GM23338 (cell line): ENCODE data around the gene NRCAM. TPM values are rescaled to one million over a fixed set of nuclear protein-coding genes. Genes with fewer than 3 reads are reported as not detected.
A peak's percentile ranks its signal among the peaks of the same experiment; 100 is the strongest.

ENCODE experiments used
- ATAC-seq: fragments of 200-7000 bp; cut with Tn5 transposase; 3 replicates; pipeline ENCODE4 v1.9.1; 2020
- DNase-seq: peaks from one replicate; pipeline ENCODE4 v3.0.0-alpha.2; 2015; ENCODE audit warnings: low spot score
- H2AFZ ChIP-seq: fragments of 200-600 bp; sonication (generic); 2 replicates; pipeline ENCODE4 v1.8.0; 2016; ENCODE audit warnings: antibody characterized with exemption, mild to moderate bottlenecking, moderate library complexity
- H3F3A ChIP-seq: fragments of 200-600 bp; sonication (generic); replicated peaks from 2 replicates; pipeline ENCODE4 v1.8.0; 2017; ENCODE audit warnings: antibody characterized with exemption, mixed run types, low read depth
- H3K27ac ChIP-seq: fragments of 200-600 bp; sonication (generic); 2 replicates; pipeline ENCODE4 v1.6.1; 2016; ENCODE audit warnings: low read depth
- H3K27me3 ChIP-seq: fragments of 200-600 bp; sonication (generic); 2 replicates; pipeline ENCODE4 v1.8.0; 2016; ENCODE audit warnings: mild to moderate bottlenecking, mixed run types, moderate library complexity; ENCODE audit not compliant: insufficient read depth
- H3K36me3 ChIP-seq: fragments of 200-600 bp; sonication (generic); 2 replicates; pipeline ENCODE4 v1.8.0; 2016; ENCODE audit warnings: mild to moderate bottlenecking; ENCODE audit not compliant: insufficient read depth
- H3K4me1 ChIP-seq: fragments of 200-600 bp; sonication (generic); 2 replicates; pipeline ENCODE4 v1.8.0; 2016; ENCODE audit warnings: mild to moderate bottlenecking, moderate library complexity; ENCODE audit not compliant: insufficient read depth
- H3K4me2 ChIP-seq: fragments of 200-600 bp; sonication (generic); 2 replicates; pipeline ENCODE4 v1.7.1; 2017; ENCODE audit warnings: mixed run types
- H3K4me3 ChIP-seq: fragments of 200-600 bp; sonication (generic); 2 replicates; pipeline ENCODE4 v1.6.1; 2016; ENCODE audit warnings: mixed run types
- H3K79me2 ChIP-seq: fragments of 200-600 bp; sonication (generic); replicated peaks from 2 replicates; pipeline ENCODE4 v1.8.0; 2017; ENCODE audit warnings: mild to moderate bottlenecking; ENCODE audit not compliant: insufficient read depth
- H3K9me2 ChIP-seq: fragments of 200-600 bp; sonication (generic); 2 replicates; pipeline ENCODE4 v1.8.0; 2017; ENCODE audit not compliant: insufficient read depth
- H4K20me1 ChIP-seq: fragments of 200-600 bp; sonication (generic); replicated peaks from 2 replicates; pipeline ENCODE4 v1.8.0; 2017; ENCODE audit warnings: mild to moderate bottlenecking; ENCODE audit not compliant: insufficient read depth
- H3K27ac Mint-ChIP-seq: 2 replicates; pipeline ENCODE4 v1.8.0; 2020; ENCODE audit warnings: inconsistent platforms, mild to moderate bottlenecking, moderate library complexity, mixed read lengths
- H3K27me3 Mint-ChIP-seq: 3 replicates; pipeline ENCODE4 v1.8.0; 2022; ENCODE audit warnings: low read depth, mild to moderate bottlenecking, moderate library complexity, mixed read lengths, inconsistent platforms; ENCODE audit not compliant: insufficient read depth, poor library complexity
- H3K36me3 Mint-ChIP-seq: 3 replicates; pipeline ENCODE4 v1.8.0; 2021; ENCODE audit warnings: low read depth, mild to moderate bottlenecking, inconsistent platforms, moderate library complexity, mixed read lengths
- H3K4me1 Mint-ChIP-seq: 3 replicates; pipeline ENCODE4 v1.8.0; 2020; ENCODE audit warnings: mild to moderate bottlenecking, inconsistent platforms, mixed read lengths
- H3K4me3 Mint-ChIP-seq: 3 replicates; pipeline ENCODE4 v1.8.0; 2021; ENCODE audit warnings: moderate library complexity, mild to moderate bottlenecking, inconsistent platforms, mixed read lengths
- H3K9me3 Mint-ChIP-seq: 3 replicates; pipeline ENCODE4 v1.8.0; 2020; ENCODE audit warnings: moderate library complexity, mild to moderate bottlenecking, inconsistent platforms, mixed read lengths
- CREB1 ChIP-seq: fragments of 250-450 bp; sonication (Bioruptor Pico); IDR thresholded peaks from 2 replicates; pipeline ENCODE4 v1.5.0; 2020; ENCODE audit warnings: low read depth, mild to moderate bottlenecking, moderate library complexity
- JUNB ChIP-seq: IDR thresholded peaks from one replicate; pipeline ENCODE4 v1.6.1; 2016; ENCODE audit warnings: antibody characterized with exemption; ENCODE audit not compliant: unreplicated experiment
- NANOG ChIP-seq: IDR thresholded peaks from 2 replicates; pipeline ENCODE4 v1.6.1; 2016; ENCODE audit warnings: antibody characterized with exemption, borderline replicate concordance
- POLR2AphosphoS5 ChIP-seq: IDR thresholded peaks from 2 replicates; pipeline ENCODE4 v1.6.1; 2016; ENCODE audit warnings: antibody characterized with exemption, low read depth
- ZNF331 ChIP-seq: fragments of 250-450 bp; sonication (Bioruptor Pico); IDR thresholded peaks from 2 replicates; pipeline ENCODE4 v1.5.0; 2020; ENCODE audit warnings: low read depth, mild to moderate bottlenecking, moderate library complexity
- polyA plus RNA-seq: library from polyadenylated mRNA; unstranded; fragments of >200 nt; fragmentation: Nextera tagmentation; extraction: Ambion mirVana; gene quantifications from 2 replicates; pipeline ENCODE4 v1.2.1, GENCODE V29; 2016
- total RNA-seq: library from RNA; depleted of rRNA; stranded (reverse); fragments of >200 nt; shearing (Covaris generic); gene quantifications from 2 replicates; pipeline ENCODE4 v1.2.3, GENCODE V29; 2014
- TF ChIP-seq, protein P1 (sequence below): fragments of 250-450 bp; sonication (Bioruptor Pico); IDR thresholded peaks from 2 replicates; pipeline ENCODE4 v1.5.0; 2020; ENCODE audit warnings: mild to moderate bottlenecking, moderate library complexity
- TF ChIP-seq, protein P2 (sequence below), 2 experiments: fragments of 200-600 bp in 1 of 2; sonication (generic) in 1 of 2; conservative IDR thresholded peaks; 2 replicates each; pipeline versions ENCODE4 v1.5.1 to v1.6.1; 2016 to 2017; ENCODE audit warnings: antibody characterized with exemption in 2 of 2, low read depth in 2 of 2, mild to moderate bottlenecking in 2 of 2, moderate library complexity in 1 of 2

The NRCAM gene
- total and polyA plus RNA-seq, 2 experiments from 2014 or later: 2.5 to 6.8 TPM

GRCh38 chr7:108164946-108165345 lies 291.3 kb downstream of the NRCAM start:
- Histone ChIP-seq H3K4me2 (no peak overlapping the region), H3F3A (no peaks in the 10 kb centered on the region), H3K79me2 (no peaks in the 10 kb centered on the region), H2AFZ (no peak overlapping the region), H3K36me3 (no peaks in the 10 kb centered on the region), H3K4me3 (no peak overlapping the region), H4K20me1 (no peaks in the 10 kb centered on the region), H3K9me2 (no peaks in the 10 kb centered on the region), H3K27me3 (no peaks in the 10 kb centered on the region), H3K4me1 (no peaks in the 10 kb centered on the region), H3K27ac (no peak overlapping the region)
- Mint-ChIP-seq H3K4me3 (no peak overlapping the region), H3K9me3 (no peaks in the 10 kb centered on the region), H3K36me3 (no peaks in the 10 kb centered on the region), H3K27me3 (no peaks in the 10 kb centered on the region), H3K27ac (no peak overlapping the region), H3K4me1 (peaks cover 3% of the 10 kb centered on the region; the same call in 2 of the 3 replicates)
- ATAC-seq (no peak; the same call in 2 of the 3 replicates), DNase-seq (no peak)
- TF ChIP-seq ZNF331 (CRISPR knock-in tag) (no peak), JUNB (no peak), NANOG (no peak), POLR2AphosphoS5 (no peak), CREB1 (CRISPR knock-in tag) (no peak)
- TF ChIP-seq, protein P1, sequence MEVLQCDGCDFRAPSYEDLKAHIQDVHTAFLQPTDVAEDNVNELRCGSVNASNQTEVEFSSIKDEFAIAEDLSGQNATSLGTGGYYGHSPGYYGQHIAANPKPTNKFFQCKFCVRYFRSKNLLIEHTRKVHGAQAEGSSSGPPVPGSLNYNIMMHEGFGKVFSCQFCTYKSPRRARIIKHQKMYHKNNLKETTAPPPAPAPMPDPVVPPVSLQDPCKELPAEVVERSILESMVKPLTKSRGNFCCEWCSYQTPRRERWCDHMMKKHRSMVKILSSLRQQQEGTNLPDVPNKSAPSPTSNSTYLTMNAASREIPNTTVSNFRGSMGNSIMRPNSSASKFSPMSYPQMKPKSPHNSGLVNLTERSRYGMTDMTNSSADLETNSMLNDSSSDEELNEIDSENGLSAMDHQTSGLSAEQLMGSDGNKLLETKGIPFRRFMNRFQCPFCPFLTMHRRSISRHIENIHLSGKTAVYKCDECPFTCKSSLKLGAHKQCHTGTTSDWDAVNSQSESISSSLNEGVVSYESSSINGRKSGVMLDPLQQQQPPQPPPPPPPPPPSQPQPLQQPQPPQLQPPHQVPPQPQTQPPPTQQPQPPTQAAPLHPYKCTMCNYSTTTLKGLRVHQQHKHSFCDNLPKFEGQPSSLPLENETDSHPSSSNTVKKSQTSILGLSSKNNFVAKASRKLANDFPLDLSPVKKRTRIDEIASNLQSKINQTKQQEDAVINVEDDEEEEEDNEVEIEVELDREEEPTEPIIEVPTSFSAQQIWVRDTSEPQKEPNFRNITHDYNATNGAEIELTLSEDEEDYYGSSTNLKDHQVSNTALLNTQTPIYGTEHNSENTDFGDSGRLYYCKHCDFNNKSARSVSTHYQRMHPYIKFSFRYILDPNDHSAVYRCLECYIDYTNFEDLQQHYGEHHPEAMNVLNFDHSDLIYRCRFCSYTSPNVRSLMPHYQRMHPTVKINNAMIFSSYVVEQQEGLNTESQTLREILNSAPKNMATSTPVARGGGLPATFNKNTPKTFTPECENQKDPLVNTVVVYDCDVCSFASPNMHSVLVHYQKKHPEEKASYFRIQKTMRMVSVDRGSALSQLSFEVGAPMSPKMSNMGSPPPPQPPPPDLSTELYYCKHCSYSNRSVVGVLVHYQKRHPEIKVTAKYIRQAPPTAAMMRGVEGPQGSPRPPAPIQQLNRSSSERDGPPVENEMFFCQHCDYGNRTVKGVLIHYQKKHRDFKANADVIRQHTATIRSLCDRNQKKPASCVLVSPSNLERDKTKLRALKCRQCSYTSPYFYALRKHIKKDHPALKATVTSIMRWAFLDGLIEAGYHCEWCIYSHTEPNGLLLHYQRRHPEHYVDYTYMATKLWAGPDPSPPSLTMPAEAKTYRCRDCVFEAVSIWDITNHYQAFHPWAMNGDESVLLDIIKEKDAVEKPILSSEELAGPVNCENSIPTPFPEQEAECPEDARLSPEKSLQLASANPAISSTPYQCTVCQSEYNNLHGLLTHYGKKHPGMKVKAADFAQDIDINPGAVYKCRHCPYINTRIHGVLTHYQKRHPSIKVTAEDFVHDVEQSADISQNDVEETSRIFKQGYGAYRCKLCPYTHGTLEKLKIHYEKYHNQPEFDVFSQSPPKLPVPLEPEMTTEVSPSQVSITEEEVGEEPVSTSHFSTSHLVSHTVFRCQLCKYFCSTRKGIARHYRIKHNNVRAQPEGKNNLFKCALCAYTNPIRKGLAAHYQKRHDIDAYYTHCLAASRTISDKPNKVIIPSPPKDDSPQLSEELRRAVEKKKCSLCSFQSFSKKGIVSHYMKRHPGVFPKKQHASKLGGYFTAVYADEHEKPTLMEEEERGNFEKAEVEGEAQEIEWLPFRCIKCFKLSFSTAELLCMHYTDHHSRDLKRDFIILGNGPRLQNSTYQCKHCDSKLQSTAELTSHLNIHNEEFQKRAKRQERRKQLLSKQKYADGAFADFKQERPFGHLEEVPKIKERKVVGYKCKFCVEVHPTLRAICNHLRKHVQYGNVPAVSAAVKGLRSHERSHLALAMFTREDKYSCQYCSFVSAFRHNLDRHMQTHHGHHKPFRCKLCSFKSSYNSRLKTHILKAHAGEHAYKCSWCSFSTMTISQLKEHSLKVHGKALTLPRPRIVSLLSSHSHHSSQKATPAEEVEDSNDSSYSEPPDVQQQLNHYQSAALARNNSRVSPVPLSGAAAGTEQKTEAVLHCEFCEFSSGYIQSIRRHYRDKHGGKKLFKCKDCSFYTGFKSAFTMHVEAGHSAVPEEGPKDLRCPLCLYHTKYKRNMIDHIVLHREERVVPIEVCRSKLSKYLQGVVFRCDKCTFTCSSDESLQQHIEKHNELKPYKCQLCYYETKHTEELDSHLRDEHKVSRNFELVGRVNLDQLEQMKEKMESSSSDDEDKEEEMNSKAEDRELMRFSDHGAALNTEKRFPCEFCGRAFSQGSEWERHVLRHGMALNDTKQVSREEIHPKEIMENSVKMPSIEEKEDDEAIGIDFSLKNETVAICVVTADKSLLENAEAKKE (CRISPR knock-in tag): no peak
- TF ChIP-seq, protein P2, sequence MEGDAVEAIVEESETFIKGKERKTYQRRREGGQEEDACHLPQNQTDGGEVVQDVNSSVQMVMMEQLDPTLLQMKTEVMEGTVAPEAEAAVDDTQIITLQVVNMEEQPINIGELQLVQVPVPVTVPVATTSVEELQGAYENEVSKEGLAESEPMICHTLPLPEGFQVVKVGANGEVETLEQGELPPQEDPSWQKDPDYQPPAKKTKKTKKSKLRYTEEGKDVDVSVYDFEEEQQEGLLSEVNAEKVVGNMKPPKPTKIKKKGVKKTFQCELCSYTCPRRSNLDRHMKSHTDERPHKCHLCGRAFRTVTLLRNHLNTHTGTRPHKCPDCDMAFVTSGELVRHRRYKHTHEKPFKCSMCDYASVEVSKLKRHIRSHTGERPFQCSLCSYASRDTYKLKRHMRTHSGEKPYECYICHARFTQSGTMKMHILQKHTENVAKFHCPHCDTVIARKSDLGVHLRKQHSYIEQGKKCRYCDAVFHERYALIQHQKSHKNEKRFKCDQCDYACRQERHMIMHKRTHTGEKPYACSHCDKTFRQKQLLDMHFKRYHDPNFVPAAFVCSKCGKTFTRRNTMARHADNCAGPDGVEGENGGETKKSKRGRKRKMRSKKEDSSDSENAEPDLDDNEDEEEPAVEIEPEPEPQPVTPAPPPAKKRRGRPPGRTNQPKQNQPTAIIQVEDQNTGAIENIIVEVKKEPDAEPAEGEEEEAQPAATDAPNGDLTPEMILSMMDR (conservative IDR thresholded peaks at IDR 0.05; ENCODE audit: low read depth in 2 of 2): peak in 1 of 2 experiments; percentile 20; a peak in 2 of 4 replicates
